Sciatic nerve (tissue), 2 donors: Measurements from ENCODE around the gene ENO3. TPM values are rescaled to one million over a fixed set of nuclear protein-coding genes. Genes with fewer than 3 reads are reported as not detected.
A peak's percentile ranks its signal among the peaks of the same experiment; 100 is the strongest.

Experiments used
- ATAC-seq: fragments of 200-7000 bp; cut with Tn5 transposase; one replicate; pipeline ENCODE4 v1.9.1; 2020; ENCODE audit warnings: mild to moderate bottlenecking, moderate library complexity
- DNase-seq: peaks from one replicate; pipeline ENCODE4 v3.0.0-alpha.2; 2020; ENCODE audit warnings: low spot score
- intact Hi-C: fragments of 100-400 bp; cut with DNase I; formaldehyde crosslinking; loops from one replicate; pipeline ENCODE4 v1.14.2; 2022
- microRNA-seq: library from miRNA; unstranded; fragments of <30 nt; microRNA quantifications from one replicate; pipeline ENCODE4 v1.2.0, GENCODE V29; 2020
- total RNA-seq: library from RNA; stranded (reverse); fragmentation: NEBNext Ultra II Directional; extraction: Animal tissue kit (Norgen Biotek cat#: 25700); gene quantifications from one replicate; pipeline ENCODE4 v1.2.1, GENCODE V29; 2021
- donor health status: DM: no; HTN: no; CAD: no.
- donor health status: DM: no; HTN: no; CAD: no.

Gene ENO3
- total RNA-seq, 1 donor from 2014 or later, result 5.1 TPM

DNA sequence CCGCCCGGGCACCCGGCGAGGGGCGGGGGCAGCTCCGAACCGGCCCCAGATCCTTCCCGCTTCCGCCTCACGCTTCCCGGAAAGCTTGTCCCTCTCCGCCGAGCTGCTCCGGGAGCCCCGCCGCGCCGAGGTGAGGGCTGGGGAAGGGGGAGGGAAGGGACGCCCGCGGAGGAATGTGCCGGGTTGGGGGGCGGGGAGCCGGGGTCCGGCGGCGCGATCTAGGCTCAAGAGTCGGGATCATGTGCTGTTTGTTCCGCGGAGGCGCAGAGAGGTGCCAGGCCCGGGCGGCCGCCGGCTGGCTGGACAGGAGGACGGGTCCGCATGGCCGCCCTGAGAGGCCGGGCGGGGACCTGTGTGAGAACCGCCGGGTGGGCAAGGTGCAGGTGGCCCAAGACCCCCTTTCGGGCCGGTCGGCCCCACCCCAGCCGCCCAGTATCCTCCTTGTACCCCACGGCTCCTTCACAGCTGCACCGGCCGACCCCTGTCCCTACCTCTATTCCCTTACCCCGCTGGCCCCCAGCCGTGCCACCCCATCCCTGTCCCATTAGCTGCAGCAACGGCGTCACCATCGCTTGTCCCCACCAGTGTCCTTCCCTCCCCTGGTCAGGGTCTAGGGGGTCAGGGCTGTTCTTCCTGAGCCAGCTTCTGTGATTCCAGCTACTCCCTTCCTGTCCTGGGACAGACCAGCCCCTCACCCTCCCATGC, 47.3 kb downstream of the ENO3 start:
- intact Hi-C loops, result no loop called here
- peak; percentile 73 for DNase-seq

GRCh38 chr17:4998732-4999429, 48.0 kb downstream of the ENO3 start:
- intact Hi-C loops, result no loop called here
- no peak for ATAC-seq

More for the DNA sequence above, 47.3 kb downstream of the ENO3 start:
- ATAC-seq, result peak; percentile 1

GRCh38 chr17:4999430-5000093, 48.6 kb downstream of the ENO3 start:
- ATAC-seq, result no peak
- no peak for DNase-seq
- intact Hi-C loops, result no loop called here

More at GRCh38 chr17:4998732-4999429, 48.0 kb downstream of the ENO3 start:
- no peak for DNase-seq

GRCh38 chr17:5000237-5000639, 49.3 kb downstream of the ENO3 start:
- intact Hi-C loops, result no loop called here
- ATAC-seq, result peak; percentile 29

DNA sequence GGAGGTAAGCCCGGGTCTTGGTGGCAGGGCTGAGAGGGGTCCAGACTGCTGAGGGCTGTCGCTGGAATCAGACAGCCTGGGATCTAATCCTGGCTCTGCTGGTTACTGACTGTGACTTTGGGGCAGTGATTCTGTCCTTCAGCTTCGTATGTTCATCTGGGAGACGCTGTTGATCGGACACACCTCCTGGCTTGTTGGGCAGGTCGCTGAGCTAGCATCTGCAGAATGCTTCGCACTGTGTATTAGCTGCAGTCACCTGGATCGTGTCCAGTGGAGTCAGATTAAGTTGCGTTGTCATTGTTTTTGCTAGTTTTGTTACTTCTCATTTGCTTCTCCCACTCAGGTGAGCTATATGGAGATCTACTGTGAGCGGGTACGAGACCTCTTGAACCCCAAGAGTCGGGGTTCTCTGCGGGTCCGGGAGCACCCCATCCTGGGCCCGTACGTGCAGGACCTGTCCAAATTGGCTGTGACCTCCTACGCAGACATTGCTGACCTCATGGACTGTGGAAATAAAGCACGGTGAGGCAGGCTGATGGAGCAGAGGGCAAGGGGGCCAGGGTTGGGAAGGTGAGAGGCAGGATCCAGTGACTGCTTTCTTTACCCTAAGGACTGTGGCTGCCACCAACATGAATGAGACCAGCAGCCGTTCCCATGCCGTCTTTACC, 51.3 kb downstream of the ENO3 start:
- no peak for ATAC-seq
- intact Hi-C loops, result no loop called here

More at GRCh38 chr17:5000237-5000639, 49.3 kb downstream of the ENO3 start:
- peak; percentile 80 for DNase-seq

GRCh38 chr17:5003214-5003867, 52.4 kb downstream of the ENO3 start:
- intact Hi-C loops, result no loop called here

More for the DNA sequence above, 51.3 kb downstream of the ENO3 start:
- no peak for DNase-seq

More at GRCh38 chr17:5003214-5003867, 52.4 kb downstream of the ENO3 start:
- DNase-seq, result no peak
- ATAC-seq, result no peak

Small RNA genes lying within 50 kb of the gene (microRNA-seq; reads per million reads assigned to microRNA genes)
- gene MIR6864, result not detected
- gene MIR6865, result not detected

Other genes with a start within 250 kb of the ENO3 start
- gene PELP1, start 247.0 kb upstream of the ENO3 start, total RNA-seq, result 40.9 TPM
- gene ARRB2, start 240.5 kb upstream of the ENO3 start, total RNA-seq, result 107 TPM
- 14.3 TPM for gene MED11, start 219.7 kb upstream of the ENO3 start, total RNA-seq
- gene ZMYND15, start 211.3 kb upstream of the ENO3 start, total RNA-seq, result 3.3 TPM
- 30.3 TPM for gene CXCL16, start 211.2 kb upstream of the ENO3 start, total RNA-seq
- not detected for gene TM4SF5, start 179.2 kb upstream of the ENO3 start, total RNA-seq
- 5.4 TPM for gene VMO1, start 164.8 kb upstream of the ENO3 start, total RNA-seq
- gene GLTPD2, start 162.2 kb upstream of the ENO3 start, total RNA-seq, result not detected
- gene PSMB6, start 155.0 kb upstream of the ENO3 start, total RNA-seq, result 70.7 TPM
- gene PLD2, start 144.0 kb upstream of the ENO3 start, total RNA-seq, result 47.0 TPM
- gene MINK1, start 117.8 kb upstream of the ENO3 start, total RNA-seq, result 95.0 TPM
- gene C17orf107, start 51.6 kb upstream of the ENO3 start, total RNA-seq, result 2.4 TPM
- 2.3 TPM for gene CHRNE, start 48.0 kb upstream of the ENO3 start, total RNA-seq
- gene GP1BA, start 18.8 kb upstream of the ENO3 start, total RNA-seq, result not detected
- 28.3 TPM for gene SLC25A11, start 11.1 kb upstream of the ENO3 start, total RNA-seq
- gene RNF167, start 10.9 kb upstream of the ENO3 start, total RNA-seq, result 76.5 TPM
- gene PFN1, start 2.6 kb upstream of the ENO3 start, total RNA-seq, result 234 TPM
- gene SPAG7, start 16.7 kb downstream of the ENO3 start, total RNA-seq, result 50.8 TPM
- 62.9 TPM for gene CAMTA2, start 36.6 kb downstream of the ENO3 start, total RNA-seq
- gene INCA1, start 46.4 kb downstream of the ENO3 start, total RNA-seq, result 1.6 TPM
- 143 TPM for gene KIF1C, start 46.8 kb downstream of the ENO3 start, total RNA-seq
- gene SLC52A1, start 84.3 kb downstream of the ENO3 start, total RNA-seq, result not detected
- 6.6 TPM for gene ZFP3, start 127.3 kb downstream of the ENO3 start, total RNA-seq
- 10.0 TPM for gene ZNF232, start 160.8 kb downstream of the ENO3 start, total RNA-seq
- 0.31 TPM for gene USP6, start 164.9 kb downstream of the ENO3 start, total RNA-seq
- 16.5 TPM for gene ZNF594, start 240.7 kb downstream of the ENO3 start, total RNA-seq